Measurements from ENCODE around the gene AGAP1.

DNA sequence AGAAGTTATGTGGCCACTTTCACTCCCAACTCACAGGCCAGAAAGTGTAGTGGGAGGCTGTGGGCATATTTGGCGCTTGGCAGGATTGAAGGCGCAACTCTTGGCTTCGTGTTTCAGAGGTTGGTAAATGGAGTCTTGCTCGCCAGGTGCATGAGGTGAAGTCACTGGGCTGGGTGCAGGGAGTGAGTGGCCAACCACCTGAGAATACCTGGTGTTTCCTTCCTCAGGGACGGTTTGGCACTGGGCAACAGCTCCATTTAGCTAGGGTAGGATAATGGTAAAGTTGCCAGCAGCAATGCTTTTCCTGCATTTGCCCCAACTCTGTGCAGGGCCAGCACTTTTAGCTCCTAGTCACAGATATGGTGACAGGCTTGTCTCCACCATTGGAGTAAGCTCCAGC lies 115.9 kb downstream of the AGAP1 start:
- no peak for TF ChIP-seq POLR2AphosphoS5 (IDR thresholded peaks at IDR 0.05; ENCODE audit: low read depth, low read length)
- TF ChIP-seq, protein P1, sequence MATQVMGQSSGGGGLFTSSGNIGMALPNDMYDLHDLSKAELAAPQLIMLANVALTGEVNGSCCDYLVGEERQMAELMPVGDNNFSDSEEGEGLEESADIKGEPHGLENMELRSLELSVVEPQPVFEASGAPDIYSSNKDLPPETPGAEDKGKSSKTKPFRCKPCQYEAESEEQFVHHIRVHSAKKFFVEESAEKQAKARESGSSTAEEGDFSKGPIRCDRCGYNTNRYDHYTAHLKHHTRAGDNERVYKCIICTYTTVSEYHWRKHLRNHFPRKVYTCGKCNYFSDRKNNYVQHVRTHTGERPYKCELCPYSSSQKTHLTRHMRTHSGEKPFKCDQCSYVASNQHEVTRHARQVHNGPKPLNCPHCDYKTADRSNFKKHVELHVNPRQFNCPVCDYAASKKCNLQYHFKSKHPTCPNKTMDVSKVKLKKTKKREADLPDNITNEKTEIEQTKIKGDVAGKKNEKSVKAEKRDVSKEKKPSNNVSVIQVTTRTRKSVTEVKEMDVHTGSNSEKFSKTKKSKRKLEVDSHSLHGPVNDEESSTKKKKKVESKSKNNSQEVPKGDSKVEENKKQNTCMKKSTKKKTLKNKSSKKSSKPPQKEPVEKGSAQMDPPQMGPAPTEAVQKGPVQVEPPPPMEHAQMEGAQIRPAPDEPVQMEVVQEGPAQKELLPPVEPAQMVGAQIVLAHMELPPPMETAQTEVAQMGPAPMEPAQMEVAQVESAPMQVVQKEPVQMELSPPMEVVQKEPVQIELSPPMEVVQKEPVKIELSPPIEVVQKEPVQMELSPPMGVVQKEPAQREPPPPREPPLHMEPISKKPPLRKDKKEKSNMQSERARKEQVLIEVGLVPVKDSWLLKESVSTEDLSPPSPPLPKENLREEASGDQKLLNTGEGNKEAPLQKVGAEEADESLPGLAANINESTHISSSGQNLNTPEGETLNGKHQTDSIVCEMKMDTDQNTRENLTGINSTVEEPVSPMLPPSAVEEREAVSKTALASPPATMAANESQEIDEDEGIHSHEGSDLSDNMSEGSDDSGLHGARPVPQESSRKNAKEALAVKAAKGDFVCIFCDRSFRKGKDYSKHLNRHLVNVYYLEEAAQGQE (IDR thresholded peaks at IDR 0.05; ENCODE audit: insufficient read depth in 1 of 2, low read depth in 2 of 2, low read length in 2 of 2) = no peak
